Thymus (tissue), 11 donors: ENCODE results near the gene CCL14. TPM values are rescaled to one million over a fixed set of nuclear protein-coding genes. Genes with fewer than 3 reads are reported as not detected.
"Not testable (repeated sequence)": the region's sequence is repeated elsewhere in the genome, so short reads cannot be mapped to it uniquely, and the experiment has no call there.

ENCODE experiments used
- DNase-seq, 9 donors: peaks; one replicate each; pipeline ENCODE4 v3.0.0-alpha.2; 2013; ENCODE audit warnings: low spot score in 9 of 9, low read depth in 6 of 9, missing footprints in 1 of 9
- H3K27ac ChIP-seq, 2 donors: one replicate each; pipeline ENCODE4 v1.5.1; 2013; ENCODE audit warnings: control low read depth in 1 of 2, low read depth in 1 of 2, low read length in 1 of 2, mild to moderate bottlenecking in 1 of 2, moderate library complexity in 1 of 2
- H3K27me3 ChIP-seq, 2 donors: one replicate each; pipeline ENCODE4 v1.5.1; 2013; ENCODE audit warnings: low read length in 1 of 2; ENCODE audit not compliant: control insufficient read depth in 2 of 2, insufficient read depth in 1 of 2
- H3K36me3 ChIP-seq, 2 donors: one replicate each; pipeline ENCODE4 v1.5.1; 2013; ENCODE audit warnings: low read length in 1 of 2, mild to moderate bottlenecking in 1 of 2, moderate library complexity in 1 of 2; ENCODE audit not compliant: control insufficient read depth in 2 of 2, insufficient read depth in 2 of 2
- H3K4me1 ChIP-seq, 2 donors: one replicate each; pipeline ENCODE4 v1.5.1; 2013; ENCODE audit warnings: low read length in 2 of 2; ENCODE audit not compliant: control insufficient read depth in 2 of 2, insufficient read depth in 2 of 2
- H3K4me3 ChIP-seq, 2 donors: one replicate each; pipeline ENCODE4 v1.5.1; 2013; ENCODE audit warnings: low read length in 2 of 2, control low read depth in 1 of 2, mild to moderate bottlenecking in 1 of 2
- H3K9me3 ChIP-seq, 2 donors: one replicate each; pipeline ENCODE4 v1.5.1; 2013; ENCODE audit warnings: low read length in 1 of 2, mild to moderate bottlenecking in 1 of 2; ENCODE audit not compliant: control insufficient read depth in 2 of 2, insufficient read depth in 1 of 2
- WGBS: extraction: QIAGEN DNeasy Blood & Tissue Kit; methylation state at CpG from one replicate; pipeline ENCODE4 v1.1.7; 2013; 5-methylcytosine and 5-hydroxymethylcytosine counted together
- polyA plus RNA-seq: library from polyadenylated mRNA; stranded (reverse); fragments of 200-250 nt; gene quantifications from one replicate; pipeline ENCODE4 v1.2.3, GENCODE V29; 2013
- total RNA-seq: library from RNA; stranded (reverse); fragments of 120-200 nt; gene quantifications from one replicate; pipeline ENCODE4 v1.2.4, GENCODE V29; 2013
- donor health status: healthy.

The CCL14 gene
- total and polyA plus RNA-seq, 2 donors, result 4.1 to 94.2 TPM

GRCh38 chr17:36016555-36016954 lies 30.0 kb upstream of the CCL14 start:
- no peak for DNase-seq
- Histone ChIP-seq H3K27me3 (no peaks in the 10 kb centered on the region), H3K36me3 (no peaks in the 10 kb centered on the region), H3K9me3 (peaks cover 0 to 1% of the 10 kb centered on the region in 2 donors), H3K4me3 (no peak overlapping the region), H3K4me1 (no peaks in the 10 kb centered on the region), H3K27ac (no peak overlapping the region)
- WGBS, result 98% methylated on average over 2 of the region's 2 CpGs

GRCh38 chr17:36015895-36016294 lies 29.4 kb upstream of the CCL14 start:
- H3K27ac ChIP-seq, H3K4me1 ChIP-seq, DNase-seq, H3K27me3 ChIP-seq, H3K4me3 ChIP-seq, H3K9me3 ChIP-seq, H3K36me3 ChIP-seq: not testable (repeated sequence)
- WGBS, result 96% methylated on average over 4 of the region's 4 CpGs

- H3K27ac ChIP-seq, result no peak overlapping the region
- 93% methylated on average over 5 of the region's 5 CpGs for WGBS
- H3K4me3 ChIP-seq, result no peak overlapping the region
- H3K36me3 ChIP-seq, result no peaks in the 10 kb centered on the region
- H3K27me3 ChIP-seq, result no peaks in the 10 kb centered on the region
- DNase-seq, result no peak
- H3K9me3 ChIP-seq, result peaks cover 0 to 1% of the 10 kb centered on the region in 2 donors
- H3K4me1 ChIP-seq, result no peaks in the 10 kb centered on the region
Measured at GRCh38 chr17:36014946-36015345, 28.4 kb upstream of the CCL14 start.

GRCh38 chr17:36011201-36011600 lies 24.7 kb upstream of the CCL14 start:
- no peaks in the 10 kb centered on the region for H3K27me3 ChIP-seq
- H3K4me3 ChIP-seq, result no peak overlapping the region
- DNase-seq, result no peak
- no peak overlapping the region for H3K27ac ChIP-seq
- no peaks in the 10 kb centered on the region for H3K4me1 ChIP-seq
- WGBS, result 94% methylated on average over 2 of the region's 2 CpGs
- H3K9me3 ChIP-seq, result peaks cover 3 to 14% of the 10 kb centered on the region in 2 donors
- no peaks in the 10 kb centered on the region for H3K36me3 ChIP-seq

- H3K27me3 ChIP-seq, result no peaks in the 10 kb centered on the region
- H3K4me3 ChIP-seq, result no peak overlapping the region
- H3K36me3 ChIP-seq, result no peaks in the 10 kb centered on the region
- peaks cover 3 to 14% of the 10 kb centered on the region in 2 donors for H3K9me3 ChIP-seq
- H3K27ac ChIP-seq, result no peak overlapping the region
- DNase-seq, result no peak
- no peaks in the 10 kb centered on the region for H3K4me1 ChIP-seq
- WGBS, result 93% methylated on average over 14 of the region's 14 CpGs
Measured at GRCh38 chr17:36008998-36009665, 22.6 kb upstream of the CCL14 start.

- Histone ChIP-seq H3K4me3 (no peak overlapping the region), H3K27me3 (no peaks in the 10 kb centered on the region), H3K36me3 (no peaks in the 10 kb centered on the region), H3K4me1 (no peaks in the 10 kb centered on the region), H3K27ac (no peak overlapping the region), H3K9me3 (peaks cover 2 to 13% of the 10 kb centered on the region in 2 donors)
- WGBS, result 27% methylated on average over 4 of the region's 4 CpGs
- DNase-seq, result no peak
Measured at GRCh38 chr17:36004594-36005108, 18.1 kb upstream of the CCL14 start.

GRCh38 chr17:36002631-36003030 lies 16.1 kb upstream of the CCL14 start:
- WGBS, result 94% methylated on average over 7 of the region's 7 CpGs
- Histone ChIP-seq H3K4me1 (no peaks in the 10 kb centered on the region), H3K4me3 (no peak overlapping the region), H3K27me3 (no peaks in the 10 kb centered on the region), H3K9me3 (no peaks in the 10 kb centered on the region), H3K27ac (no peak overlapping the region), H3K36me3 (no peaks in the 10 kb centered on the region)
- DNase-seq, result no peak

- Histone ChIP-seq H3K4me3 (no peak overlapping the region), H3K27me3 (no peaks in the 10 kb centered on the region), H3K4me1 (no peaks in the 10 kb centered on the region), H3K36me3 (no peaks in the 10 kb centered on the region), H3K27ac (no peak overlapping the region), H3K9me3 (no peaks in the 10 kb centered on the region)
- WGBS, result 96% methylated on average over 6 of the region's 6 CpGs
- no peak for DNase-seq
Measured at GRCh38 chr17:36001862-36002603, 15.5 kb upstream of the CCL14 start.

GRCh38 chr17:36001110-36001771 lies 14.7 kb upstream of the CCL14 start, which contains the start of gene CCL15:
Gene CCL15 (minus strand): TSS chr17:36001553. CDS start chr17:36001492, 61 bp downstream.
- WGBS, result 92% methylated on average over 6 of the region's 6 CpGs
- DNase-seq, result no peak

More at GRCh38 chr17:36001110-36001771, 14.7 kb upstream of the CCL14 start, which contains the start of gene CCL15:
- no peaks in the 10 kb centered on the region for H3K4me1 ChIP-seq
- H3K36me3 ChIP-seq, result no peaks in the 10 kb centered on the region
- no peak within 1 kb of the TSS for H3K27ac ChIP-seq
- H3K9me3 ChIP-seq, result no peaks in the 10 kb centered on the region
- H3K4me3 ChIP-seq, result no peak within 1 kb of the TSS
- H3K27me3 ChIP-seq, result no peaks in the 10 kb centered on the region
